B cell (primary cell): ENCODE data around the gene SPAAR.

Experiments
- EZH2 ChIP-seq: IDR thresholded peaks from 2 replicates; pipeline ENCODE4 v1.6.1; 2012; ENCODE audit warnings: borderline replicate concordance, low read depth, mild to moderate bottlenecking, moderate library complexity, low read length; ENCODE audit not compliant: insufficient read depth, poor library complexity, severe bottlenecking
- TF ChIP-seq, protein P1 (sequence below): fragments of 200-600 bp; IDR thresholded peaks from one replicate; pipeline ENCODE4 v1.8.0; 2022; ENCODE audit warnings: antibody characterized with exemption, mild to moderate bottlenecking

DNA sequence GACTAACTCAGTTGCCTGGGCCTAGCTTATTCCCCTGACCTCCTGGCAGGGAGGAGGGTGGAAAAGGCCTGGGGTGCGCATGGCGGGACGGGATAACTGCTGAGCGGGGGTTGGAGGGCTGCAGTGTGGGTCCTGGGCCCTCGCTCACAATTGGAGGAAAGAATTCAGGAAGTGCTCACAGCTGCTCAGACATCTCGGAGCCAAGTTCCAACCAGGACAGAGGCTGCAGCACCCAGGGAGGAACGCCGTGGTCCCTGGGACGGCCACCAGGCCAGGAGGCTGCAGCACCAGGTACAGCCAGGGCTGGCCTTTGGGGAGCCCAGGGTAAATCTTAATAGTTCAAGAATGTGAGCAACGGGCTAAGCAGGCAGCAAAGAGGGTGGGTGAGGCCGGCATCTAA is at the start of gene SPAAR:
- no peak for TF ChIP-seq EZH2
- TF ChIP-seq, protein P1, sequence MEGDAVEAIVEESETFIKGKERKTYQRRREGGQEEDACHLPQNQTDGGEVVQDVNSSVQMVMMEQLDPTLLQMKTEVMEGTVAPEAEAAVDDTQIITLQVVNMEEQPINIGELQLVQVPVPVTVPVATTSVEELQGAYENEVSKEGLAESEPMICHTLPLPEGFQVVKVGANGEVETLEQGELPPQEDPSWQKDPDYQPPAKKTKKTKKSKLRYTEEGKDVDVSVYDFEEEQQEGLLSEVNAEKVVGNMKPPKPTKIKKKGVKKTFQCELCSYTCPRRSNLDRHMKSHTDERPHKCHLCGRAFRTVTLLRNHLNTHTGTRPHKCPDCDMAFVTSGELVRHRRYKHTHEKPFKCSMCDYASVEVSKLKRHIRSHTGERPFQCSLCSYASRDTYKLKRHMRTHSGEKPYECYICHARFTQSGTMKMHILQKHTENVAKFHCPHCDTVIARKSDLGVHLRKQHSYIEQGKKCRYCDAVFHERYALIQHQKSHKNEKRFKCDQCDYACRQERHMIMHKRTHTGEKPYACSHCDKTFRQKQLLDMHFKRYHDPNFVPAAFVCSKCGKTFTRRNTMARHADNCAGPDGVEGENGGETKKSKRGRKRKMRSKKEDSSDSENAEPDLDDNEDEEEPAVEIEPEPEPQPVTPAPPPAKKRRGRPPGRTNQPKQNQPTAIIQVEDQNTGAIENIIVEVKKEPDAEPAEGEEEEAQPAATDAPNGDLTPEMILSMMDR: no peak
